SHP77 treated with DMSO at 0.1 percent for 48 hours (cell line): ENCODE data around the gene ANAPC7.
"Not testable (repeated sequence)": the region's sequence is repeated elsewhere in the genome, so short reads cannot be mapped to it uniquely, and the experiment has no call there.

Source experiments
- DNase-seq: peaks from one replicate; lab custom pipeline; 2025; lab: John Stamatoyannopoulos, UW

Gene ANAPC7

GRCh38 chr12:110403146-110403975 is at the start of gene ANAPC7:
Gene ANAPC7 (minus strand): TSS chr12:110403708. CDS start chr12:110403627, 81 bp downstream.
- peak; percentile 71 for DNase-seq

GRCh38 chr12:110451263-110451662 is 47.8 kb upstream of the ANAPC7 start:
- DNase-seq = no peak

GRCh38 chr12:110449799-110450497 is 46.4 kb upstream of the ANAPC7 start, which contains the start of gene ARPC3:
Gene ARPC3 (minus strand): TSS chr12:110450337. CDS start chr12:110450260, 77 bp downstream.
- DNase-seq = peak; percentile 81

- no peak for DNase-seq
Measured at GRCh38 chr12:110444455-110444854, 40.9 kb upstream of the ANAPC7 start.

GRCh38 chr12:110436231-110436630 is 32.7 kb upstream of the ANAPC7 start:
- DNase-seq = no peak

GRCh38 chr12:110431957-110432587 is 28.6 kb upstream of the ANAPC7 start:
- DNase-seq = no peak

- not testable (repeated sequence) for DNase-seq
Measured at GRCh38 chr12:110429676-110430075, 26.2 kb upstream of the ANAPC7 start.

- DNase-seq = no peak
Measured at GRCh38 chr12:110426406-110426805, 22.9 kb upstream of the ANAPC7 start.

GRCh38 chr12:110424237-110424636 is 20.7 kb upstream of the ANAPC7 start:
- DNase-seq = no peak

GRCh38 chr12:110421701-110422100 is 18.2 kb upstream of the ANAPC7 start:
- no peak for DNase-seq

- DNase-seq = no peak
Measured at GRCh38 chr12:110421159-110421661, 17.7 kb upstream of the ANAPC7 start.

GRCh38 chr12:110420644-110421043 is 17.1 kb upstream of the ANAPC7 start:
- not testable (repeated sequence) for DNase-seq

- not testable (repeated sequence) for DNase-seq
Measured at GRCh38 chr12:110417113-110417512, 13.6 kb upstream of the ANAPC7 start.

- DNase-seq = not testable (repeated sequence)
Measured at GRCh38 chr12:110410086-110410485, 6.6 kb upstream of the ANAPC7 start.

GRCh38 chr12:110405126-110405662 is 1.7 kb upstream of the ANAPC7 start:
- DNase-seq = not testable (repeated sequence)

GRCh38 chr12:110403976-110404682 is 621 bp upstream of the ANAPC7 start:
- DNase-seq = peak; percentile 18

- DNase-seq = no peak
Measured at GRCh38 chr12:110382683-110383082, 20.8 kb downstream of the ANAPC7 start.

GRCh38 chr12:110379631-110380030 is 23.9 kb downstream of the ANAPC7 start:
- DNase-seq = no peak

- DNase-seq = no peak
Measured at GRCh38 chr12:110379197-110379596, 24.3 kb downstream of the ANAPC7 start.

- not testable (repeated sequence) for DNase-seq
Measured at GRCh38 chr12:110378131-110378790, 25.2 kb downstream of the ANAPC7 start.
